B cell (primary cell): ENCODE measurements around the gene AKR1B15. TPM values are rescaled to one million over a fixed set of nuclear protein-coding genes. Genes with fewer than 3 reads are reported as not detected.
"Not testable (repeated sequence)": the region's sequence is repeated elsewhere in the genome, so short reads cannot be mapped to it uniquely, and the experiment has no call there.

Experiments used
- ATAC-seq: fragments of 200-7000 bp; cut with Tn5 transposase; one replicate; pipeline ENCODE4 v1.10.0; 2021; ENCODE audit warnings: low read depth, mild to moderate bottlenecking, moderate number of reproducible peaks, moderate library complexity
- CTCF ChIA-PET: fragments of 350-600 bp; sonication (Branson Sonifier 250); formaldehyde crosslinking; loops from one replicate; lab custom pipeline; 2021; ENCODE audit warnings: antibody characterized with exemption, inconsistent platforms; lab: Charles Lee
- POLR2A ChIA-PET: fragments of 350-600 bp; sonication (Branson Sonifier 250); formaldehyde crosslinking; loops from one replicate; lab custom pipeline; 2021; ENCODE audit warnings: antibody characterized with exemption; lab: Charles Lee
- DNase-seq: peaks from one replicate; pipeline ENCODE4 v3.0.0; 2013
- H2AFZ ChIP-seq: 2 replicates; pipeline ENCODE4 v1.6.1; 2012; ENCODE audit warnings: mild to moderate bottlenecking, low read depth, low read length; ENCODE audit not compliant: insufficient read depth, poor library complexity, severe bottlenecking
- H3K27ac ChIP-seq, 2 donors: 1 replicate in 1 of 2; 2 replicates in 1 of 2; pipeline ENCODE4 v1.5.1; 2012 to 2013; ENCODE audit warnings: low read length in 2 of 2, mild to moderate bottlenecking in 2 of 2, moderate library complexity in 1 of 2
- H3K27me3 ChIP-seq, 4 experiments: fragments of 200-600 bp in 1 of 4; sonication (generic) in 1 of 4; replicated peaks in 1 of 4; 1 replicate in 2 of 4; 2 replicates in 2 of 4; pipeline versions ENCODE4 v1.6.1 to v1.7.0; 2013 to 2016; ENCODE audit warnings: low read length in 3 of 4, mild to moderate bottlenecking in 2 of 4, mixed read lengths in 1 of 4, moderate library complexity in 1 of 4; ENCODE audit not compliant: insufficient read depth in 4 of 4, control insufficient read depth in 3 of 4; ENCODE audit errors: control extremely low read depth in 1 of 4
- H3K36me3 ChIP-seq, 2 experiments: replicated peaks in 1 of 2; 1 replicate in 1 of 2; 2 replicates in 1 of 2; pipeline versions ENCODE4 v1.6.1 to v1.7.1; 2013; ENCODE audit warnings: low read length in 1 of 2; ENCODE audit not compliant: insufficient read depth in 2 of 2, control insufficient read depth in 1 of 2; ENCODE audit errors: control extremely low read depth in 1 of 2, extremely low read depth in 1 of 2
- H3K4me1 ChIP-seq, 2 donors: fragments of 200-600 bp in 1 of 2; sonication (generic) in 1 of 2; 1 replicate in 1 of 2; 2 replicates in 1 of 2; pipeline versions ENCODE4 v1.5.1 to v1.6.1; 2013 to 2017; ENCODE audit warnings: low read length in 2 of 2; ENCODE audit not compliant: control insufficient read depth in 2 of 2, insufficient read depth in 2 of 2
- H3K4me2 ChIP-seq: replicated peaks from 2 replicates; pipeline ENCODE3; 2012; ENCODE audit warnings: mild to moderate bottlenecking, low read depth, low read length; ENCODE audit not compliant: poor library complexity, severe bottlenecking
- H3K4me3 ChIP-seq, 5 experiments: fragments of 200-600 bp in 1 of 5; sonication (generic) in 1 of 5; 1 replicate in 3 of 5; 2 replicates in 2 of 5; pipeline versions ENCODE4 v1.5.1 to v1.7.0; 2011 to 2016; ENCODE audit warnings: low read length in 4 of 5, mild to moderate bottlenecking in 4 of 5, low read depth in 2 of 5, control low read depth in 1 of 5, moderate library complexity in 1 of 5; ENCODE audit not compliant: insufficient read depth in 1 of 5; ENCODE audit errors: control extremely low read depth in 1 of 5, extremely low read depth in 1 of 5
- H3K79me2 ChIP-seq: fragments of 200-600 bp; sonication (generic); one replicate; pipeline ENCODE4 v1.6.0; 2016; ENCODE audit warnings: low read length; ENCODE audit not compliant: control insufficient read depth, insufficient read depth
- H3K9ac ChIP-seq: fragments of 200-600 bp; sonication (generic); 2 replicates; pipeline ENCODE4 v1.6.1; 2017; ENCODE audit warnings: mild to moderate bottlenecking, low read length, moderate library complexity
- H3K9me3 ChIP-seq, 3 donors: one replicate each; pipeline versions ENCODE4 v1.6.1 to v1.7.1; 2013; ENCODE audit warnings: low read length in 2 of 3; ENCODE audit not compliant: control insufficient read depth in 2 of 3, insufficient read depth in 1 of 3; ENCODE audit errors: control extremely low read depth in 1 of 3
- H4K20me1 ChIP-seq: 2 replicates; pipeline ENCODE4 v1.6.0; 2012; ENCODE audit warnings: mild to moderate bottlenecking, low read length; ENCODE audit not compliant: insufficient read depth, control insufficient read depth, poor library complexity, severe bottlenecking
- H3K27ac Mint-ChIP-seq: one replicate; pipeline ENCODE4 v1.8.0; 2021; ENCODE audit warnings: mixed read lengths
- H3K27me3 Mint-ChIP-seq: one replicate; pipeline ENCODE4 v1.8.0; 2021; ENCODE audit warnings: mixed read lengths
- H3K4me1 Mint-ChIP-seq: one replicate; pipeline ENCODE4 v1.8.0; 2021; ENCODE audit warnings: mixed read lengths
- H3K4me3 Mint-ChIP-seq: one replicate; pipeline ENCODE4 v1.8.0; 2021; ENCODE audit warnings: mixed read lengths
- H3K9me3 Mint-ChIP-seq: one replicate; pipeline ENCODE4 v1.8.0; 2022; ENCODE audit warnings: mixed read lengths; ENCODE audit not compliant: insufficient read depth
- CTCF ChIP-seq: fragments of 200-600 bp; IDR thresholded peaks from one replicate; pipeline ENCODE4 v1.8.0; 2022; ENCODE audit warnings: antibody characterized with exemption, mild to moderate bottlenecking
- EZH2 ChIP-seq: IDR thresholded peaks from 2 replicates; pipeline ENCODE4 v1.6.1; 2012; ENCODE audit warnings: borderline replicate concordance, low read depth, mild to moderate bottlenecking, moderate library complexity, low read length; ENCODE audit not compliant: insufficient read depth, poor library complexity, severe bottlenecking
- WGBS: methylation state at CpG from one replicate; pipeline ENCODE4 v1.1.5; 2013; ENCODE audit warnings: missing lambda C conversion rate; ENCODE audit not compliant: insufficient coverage; 5-methylcytosine and 5-hydroxymethylcytosine counted together
- intact Hi-C: fragments of 100-400 bp; cut with micrococcal nuclease; formaldehyde crosslinking; loops from one replicate; pipeline ENCODE4 v1.10.0; 2022
- polyA plus RNA-seq: library from polyadenylated mRNA; depleted of rRNA; stranded (reverse); fragments of >200 nt; gene quantifications from 2 replicates; pipeline ENCODE4 v1.2.3, GENCODE V29; 2012
- total RNA-seq, 2 donors: library from RNA; stranded (reverse); fragments of 120-200 nt in 1 of 2; gene quantifications; 1 replicate in 1 of 2; 2 replicates in 1 of 2; pipeline versions ENCODE4 v1.2.3 to v1.2.4, GENCODE V29; 2013 to 2022

Gene AKR1B15
- total and polyA plus RNA-seq, 2 donors (not counting 1 experiment from before 2014, with no cell fraction given): not detected

DNA sequence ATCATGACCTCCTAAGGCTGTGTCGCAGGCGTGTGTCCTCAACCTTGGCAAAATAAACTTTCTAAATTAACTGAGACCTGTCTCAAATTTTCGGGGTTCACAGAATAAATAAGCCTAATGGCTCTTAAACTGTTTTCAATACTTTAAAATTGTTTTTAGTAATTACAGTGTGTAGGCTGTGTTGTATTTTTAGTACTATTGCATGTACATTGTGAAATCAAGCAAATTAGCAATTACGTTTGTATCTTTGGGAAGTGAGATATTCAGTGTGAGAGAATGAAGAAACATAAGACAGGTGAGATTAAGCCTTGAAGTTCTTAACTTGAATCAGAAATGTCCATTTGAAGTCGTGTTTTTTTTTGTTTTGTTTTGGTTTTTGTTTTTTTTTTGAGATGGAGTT lies 26.3 kb upstream of the AKR1B15 start:
- Histone ChIP-seq H3K9me3 (no peaks in the 10 kb centered on the region), H3K27ac (no peak overlapping the region), H3K9ac (no peak overlapping the region), H3K36me3 (no peaks in the 10 kb centered on the region), H3K79me2 (no peaks in the 10 kb centered on the region), H4K20me1 (no peaks in the 10 kb centered on the region), H3K27me3 (peaks cover 0 to 3% (median 0%) of the 10 kb centered on the region in 4 experiments), H3K4me2 (no peak overlapping the region), H2AFZ (no peak overlapping the region), H3K4me3 (no peak overlapping the region), H3K4me1 (no peaks in the 10 kb centered on the region)
- ChIA-PET POLR2A (no interaction called here), CTCF (no interaction called here)
- Mint-ChIP-seq H3K27ac (no peak overlapping the region), H3K9me3 (no peaks in the 10 kb centered on the region), H3K27me3 (peaks cover 32% of the 10 kb centered on the region), H3K4me1 (no peaks in the 10 kb centered on the region), H3K4me3 (no peak overlapping the region)
- intact Hi-C loops: no loop called here
- WGBS: 92% methylated on average over 3 of the region's 5 CpGs
- ATAC-seq (no peak), DNase-seq (no peak)
- TF ChIP-seq CTCF (no peak), EZH2 (no peak)

DNA sequence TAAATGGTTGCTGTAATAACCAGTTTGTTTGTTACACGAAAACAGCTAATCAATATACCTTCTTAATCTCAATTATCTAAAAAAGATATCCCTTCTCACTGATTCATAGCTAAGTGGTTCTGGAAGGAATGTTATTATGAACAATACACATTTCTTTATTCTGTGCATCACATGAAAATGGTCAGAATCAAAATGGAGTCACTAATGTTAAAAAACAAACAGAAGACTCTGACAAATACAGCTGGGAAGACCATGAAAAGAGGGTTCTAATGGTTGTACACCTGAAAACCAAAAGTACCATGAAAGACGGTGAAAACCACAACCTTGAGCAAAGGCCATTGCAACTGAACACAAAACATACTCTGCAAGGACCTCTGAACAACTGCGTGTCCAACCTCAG lies 23.5 kb upstream of the AKR1B15 start:
- POLR2A ChIA-PET, H3K9me3 ChIP-seq, H3K9me3 Mint-ChIP-seq, H4K20me1 ChIP-seq, H3K27me3 ChIP-seq, DNase-seq, H3K4me3 Mint-ChIP-seq, H3K27ac ChIP-seq, H3K36me3 ChIP-seq, H3K79me2 ChIP-seq, H3K27ac Mint-ChIP-seq, H3K4me3 ChIP-seq, CTCF ChIA-PET, H3K4me1 ChIP-seq, H2AFZ ChIP-seq, H3K4me2 ChIP-seq, H3K4me1 Mint-ChIP-seq, ATAC-seq, H3K9ac ChIP-seq, intact Hi-C loops: not testable (repeated sequence)
- H3K27me3 Mint-ChIP-seq: peaks cover 24% of the 10 kb centered on the region
- 100% methylated on average over 2 of the region's 3 CpGs for WGBS

GRCh38 chr7:134526552-134527248 lies 22.2 kb upstream of the AKR1B15 start:
- H3K4me1 Mint-ChIP-seq, H3K27me3 ChIP-seq, ATAC-seq, intact Hi-C loops, CTCF ChIA-PET, H3K4me1 ChIP-seq, H3K9ac ChIP-seq, H3K36me3 ChIP-seq, H3K9me3 ChIP-seq, H3K4me3 ChIP-seq, H3K4me2 ChIP-seq, H2AFZ ChIP-seq, H4K20me1 ChIP-seq, H3K27ac Mint-ChIP-seq, H3K27ac ChIP-seq, H3K79me2 ChIP-seq, POLR2A ChIA-PET, H3K9me3 Mint-ChIP-seq, H3K4me3 Mint-ChIP-seq, DNase-seq: not testable (repeated sequence)
- H3K27me3 Mint-ChIP-seq: peaks cover 30% of the 10 kb centered on the region
- 83% methylated on average over 5 of the region's 10 CpGs for WGBS
